ENCODE measurements around the gene C5. TPM values are rescaled to one million over a fixed set of nuclear protein-coding genes. Genes with fewer than 3 reads are reported as not detected.

Gene C5
- total RNA-seq, 2 experiments from 2014 or later = 3.8 to 7.9 TPM

- POLR2A ChIA-PET = no interaction called here
Observed at GRCh38 chr9:120913647-120914264, 136.3 kb downstream of the C5 start.

GRCh38 chr9:120912958-120913646 lies 137.0 kb downstream of the C5 start:
- no peak overlapping the region for H3K4me3 ChIP-seq (ENCODE audit: low read depth, low read length, poor library complexity, severe bottlenecking)
- H3K4me1 ChIP-seq (ENCODE audit: insufficient read depth, low read length, poor library complexity, severe bottlenecking) = peaks cover 12% of the 10 kb centered on the region
- no peaks in the 10 kb centered on the region for H3K79me2 ChIP-seq (ENCODE audit: insufficient read depth, low read depth, low read length)
- TF ChIP-seq EZH2phosphoT487 (IDR thresholded peaks at IDR 0.05; ENCODE audit: borderline replicate concordance, low read depth, low read length) (no peak), CTCF (conservative IDR thresholded peaks at IDR 0.05; ENCODE audit: low read length) (no peak)
- H3K9me3 ChIP-seq (ENCODE audit: low read length) = no peaks in the 10 kb centered on the region
- H3K9me2 ChIP-seq (ENCODE audit: insufficient read depth, low read length) = no peaks in the 10 kb centered on the region
- ChIA-PET POLR2A (interaction anchor here (0.6 to 1.5 kb wide), 4 partner anchors 9 to 146 kb away, joined by 3 to 5 read pairs (median 4); no protein-coding TSS in a partner anchor), CTCF (ENCODE audit: unreplicated experiment) (no interaction called here)
- H4K20me1 ChIP-seq (ENCODE audit: insufficient read depth, low read length) = no peaks in the 10 kb centered on the region
- DNase-seq (ENCODE audit: low spot score) = no peak
- no peak overlapping the region for H3K27ac ChIP-seq (ENCODE audit: low read depth, low read length, poor library complexity, severe bottlenecking)
- H2AFZ ChIP-seq (ENCODE audit: low read length) = no peak overlapping the region
- peaks cover 59% of the 10 kb centered on the region for H3K36me3 ChIP-seq (ENCODE audit: insufficient read depth, low read length)
- intact Hi-C loops (cut with micrococcal nuclease; ENCODE audit: unreplicated experiment) = no loop called here
- no TSS peak for BruUV-seq (replicated peaks)
- H3K4me2 ChIP-seq (ENCODE audit: low read length) = no peak overlapping the region

More at GRCh38 chr9:120913647-120914264, 136.3 kb downstream of the C5 start:
- TF ChIP-seq CTCF (conservative IDR thresholded peaks at IDR 0.05; ENCODE audit: low read length) = no peak
- no peak for TF ChIP-seq EZH2phosphoT487 (IDR thresholded peaks at IDR 0.05; ENCODE audit: borderline replicate concordance, low read depth, low read length)
- H3K27ac ChIP-seq (ENCODE audit: low read depth, low read length, poor library complexity, severe bottlenecking) = no peak overlapping the region
- H3K4me2 ChIP-seq (ENCODE audit: low read length) = no peak overlapping the region
- CTCF ChIA-PET (ENCODE audit: unreplicated experiment) = no interaction called here
- H3K9me3 ChIP-seq (ENCODE audit: low read length) = no peaks in the 10 kb centered on the region
- H3K4me1 ChIP-seq (ENCODE audit: insufficient read depth, low read length, poor library complexity, severe bottlenecking) = peaks cover 12% of the 10 kb centered on the region
- peaks cover 58% of the 10 kb centered on the region for H3K36me3 ChIP-seq (ENCODE audit: insufficient read depth, low read length)
- BruUV-seq (replicated peaks) = no TSS peak
- DNase-seq (ENCODE audit: low spot score) = no peak
- no peaks in the 10 kb centered on the region for H3K9me2 ChIP-seq (ENCODE audit: insufficient read depth, low read length)
- intact Hi-C loops (cut with micrococcal nuclease; ENCODE audit: unreplicated experiment) = no loop called here
- H3K4me3 ChIP-seq (ENCODE audit: low read depth, low read length, poor library complexity, severe bottlenecking) = no peak overlapping the region
- no peaks in the 10 kb centered on the region for H4K20me1 ChIP-seq (ENCODE audit: insufficient read depth, low read length)
- H2AFZ ChIP-seq (ENCODE audit: low read length) = no peak overlapping the region
- H3K79me2 ChIP-seq (ENCODE audit: insufficient read depth, low read depth, low read length) = no peaks in the 10 kb centered on the region
